Mucosa of descending colon (tissue), 3 donors: ENCODE results near the gene SLC9A9. TPM values are rescaled to one million over a fixed set of nuclear protein-coding genes. Genes with fewer than 3 reads are reported as not detected.

ENCODE experiments used
- ATAC-seq: fragments of 200-7000 bp; cut with Tn5 transposase; one replicate; pipeline ENCODE4 v1.9.1; 2020; ENCODE audit warnings: mild to moderate bottlenecking, moderate library complexity
- DNase-seq, 3 donors: peaks; one replicate each; pipeline ENCODE4 v3.0.0-alpha.2; 2020
- H3K36me3 ChIP-seq: fragments of 200-600 bp; one replicate; pipeline ENCODE4 v1.8.0; 2021; ENCODE audit warnings: low read depth, mild to moderate bottlenecking
- H3K4me1 ChIP-seq: fragments of 200-600 bp; one replicate; pipeline ENCODE4 v1.8.0; 2021; ENCODE audit warnings: low read depth, mild to moderate bottlenecking
- H3K4me3 ChIP-seq: fragments of 200-600 bp; one replicate; pipeline ENCODE4 v1.8.0; 2021; ENCODE audit warnings: mild to moderate bottlenecking
- H3K9me3 ChIP-seq: fragments of 200-600 bp; one replicate; pipeline ENCODE4 v1.8.0; 2021; ENCODE audit warnings: mild to moderate bottlenecking
- intact Hi-C, 2 donors: fragments of 100-400 bp; cut with DNase I in 1 of 2; cut with micrococcal nuclease in 1 of 2; formaldehyde crosslinking; loops; one replicate each; pipeline versions ENCODE4 v1.11.0 to v1.11.1; 2022; cut with DNase I, micrococcal nuclease
- total RNA-seq, 3 donors: library from RNA; stranded (reverse); fragmentation: NEBNext Ultra II Directional in 2 of 3; extraction: Animal tissue kit (Norgen Biotek cat#: 25700) in 2 of 3; gene quantifications; one replicate each; pipeline versions ENCODE4 v1.2.1 to v1.2.4, GENCODE V29; 2021 to 2023
- TF ChIP-seq, protein P1 (sequence below): fragments of 200-600 bp; IDR thresholded peaks from one replicate; pipeline ENCODE4 v1.8.0; 2022; ENCODE audit warnings: antibody characterized with exemption, mild to moderate bottlenecking
- donor health status: DM: no; HTN: no; CAD: no; lungs with moderate emphysema.
- donor health status: DM: no; HTN: no; CAD: no.
- donor health status: DM: no; HTN: yes; CAD: no.

SLC9A9 gene
- total RNA-seq, 3 donors from 2014 or later, result 3.2 to 18.2 (median 6.8) TPM

- no peak for ATAC-seq
- intact Hi-C loops, result no loop called here
Observed at GRCh38 chr3:143865302-143865701, 17.0 kb upstream of the SLC9A9 start.

DNA sequence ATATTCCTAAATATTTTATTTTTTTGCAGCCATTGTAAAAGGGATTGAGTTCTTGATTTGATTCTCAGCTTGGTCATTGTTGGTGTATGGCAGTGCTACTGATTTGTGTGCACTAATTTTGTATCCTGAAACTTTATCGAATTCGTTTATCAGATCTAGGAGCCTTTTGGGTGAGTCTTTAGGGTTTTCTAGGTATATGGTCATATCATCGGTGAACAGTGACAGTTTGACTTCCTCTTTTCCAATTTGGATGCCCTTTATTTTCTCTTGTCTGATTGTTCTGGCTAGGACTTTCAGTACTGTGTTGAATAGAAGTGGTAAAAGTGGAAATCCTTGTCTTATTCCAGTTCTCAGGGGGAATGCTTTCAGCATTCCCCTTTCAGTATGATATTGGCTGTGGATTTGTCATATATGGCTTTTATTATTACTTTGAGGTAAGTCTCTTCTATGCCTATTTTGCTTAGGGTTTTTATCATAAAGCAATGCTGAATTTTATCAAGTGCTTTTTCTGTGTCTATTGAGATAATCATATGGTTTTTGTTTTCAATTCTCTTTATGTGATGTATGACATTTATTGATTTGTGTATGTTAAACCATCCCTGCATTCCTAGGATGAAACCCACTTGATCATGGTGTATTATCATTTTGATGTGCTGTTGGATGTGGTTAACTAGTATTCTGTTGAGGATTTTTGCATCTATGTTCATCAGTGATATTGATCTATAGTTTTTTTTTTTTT lies 11.4 kb upstream of the SLC9A9 start:
- ATAC-seq, result no peak

More at GRCh38 chr3:143865302-143865701, 17.0 kb upstream of the SLC9A9 start:
- TF ChIP-seq, protein P1, sequence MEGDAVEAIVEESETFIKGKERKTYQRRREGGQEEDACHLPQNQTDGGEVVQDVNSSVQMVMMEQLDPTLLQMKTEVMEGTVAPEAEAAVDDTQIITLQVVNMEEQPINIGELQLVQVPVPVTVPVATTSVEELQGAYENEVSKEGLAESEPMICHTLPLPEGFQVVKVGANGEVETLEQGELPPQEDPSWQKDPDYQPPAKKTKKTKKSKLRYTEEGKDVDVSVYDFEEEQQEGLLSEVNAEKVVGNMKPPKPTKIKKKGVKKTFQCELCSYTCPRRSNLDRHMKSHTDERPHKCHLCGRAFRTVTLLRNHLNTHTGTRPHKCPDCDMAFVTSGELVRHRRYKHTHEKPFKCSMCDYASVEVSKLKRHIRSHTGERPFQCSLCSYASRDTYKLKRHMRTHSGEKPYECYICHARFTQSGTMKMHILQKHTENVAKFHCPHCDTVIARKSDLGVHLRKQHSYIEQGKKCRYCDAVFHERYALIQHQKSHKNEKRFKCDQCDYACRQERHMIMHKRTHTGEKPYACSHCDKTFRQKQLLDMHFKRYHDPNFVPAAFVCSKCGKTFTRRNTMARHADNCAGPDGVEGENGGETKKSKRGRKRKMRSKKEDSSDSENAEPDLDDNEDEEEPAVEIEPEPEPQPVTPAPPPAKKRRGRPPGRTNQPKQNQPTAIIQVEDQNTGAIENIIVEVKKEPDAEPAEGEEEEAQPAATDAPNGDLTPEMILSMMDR, result no peak
- H3K9me3 ChIP-seq, result no peaks in the 10 kb centered on the region
- no peak for DNase-seq
- H3K36me3 ChIP-seq, result no peaks in the 10 kb centered on the region
- H3K4me1 ChIP-seq, result no peaks in the 10 kb centered on the region
- no peak overlapping the region for H3K4me3 ChIP-seq

GRCh38 chr3:143856252-143856970 lies 8.1 kb upstream of the SLC9A9 start:
- Histone ChIP-seq H3K36me3 (no peaks in the 10 kb centered on the region), H3K9me3 (no peaks in the 10 kb centered on the region), H3K4me1 (no peaks in the 10 kb centered on the region), H3K4me3 (no peak overlapping the region)
- TF ChIP-seq, protein P1, result no peak
- no peak for DNase-seq
- intact Hi-C loops, result no loop called here
- no peak for ATAC-seq

More for the DNA sequence above, 11.4 kb upstream of the SLC9A9 start:
- TF ChIP-seq, protein P1, result no peak
- H3K4me1 ChIP-seq, result no peaks in the 10 kb centered on the region
- intact Hi-C loops, result no loop called here
- DNase-seq, result no peak
- H3K36me3 ChIP-seq, result no peaks in the 10 kb centered on the region
- no peaks in the 10 kb centered on the region for H3K9me3 ChIP-seq
- no peak overlapping the region for H3K4me3 ChIP-seq

DNA sequence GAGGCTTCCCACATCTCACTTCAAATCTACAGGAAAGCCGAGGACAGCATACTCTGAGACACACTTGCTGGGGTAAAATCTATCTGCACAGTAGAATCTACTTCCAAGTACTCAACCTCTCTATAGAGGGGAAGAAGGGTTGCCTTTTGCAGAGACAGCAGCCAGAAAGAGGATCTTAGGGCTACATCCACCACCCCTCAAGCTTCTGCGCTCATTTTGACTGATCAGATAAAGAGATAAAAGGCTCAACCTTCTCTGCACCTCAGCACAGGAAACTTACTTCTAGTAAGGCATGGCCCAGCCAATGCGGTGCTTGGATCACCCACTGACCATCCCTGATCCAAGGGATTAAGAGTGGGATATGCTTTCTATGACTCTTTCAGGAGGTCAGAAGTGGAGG lies 6.9 kb upstream of the SLC9A9 start:
- ATAC-seq (no peak), DNase-seq (no peak)
- Histone ChIP-seq H3K4me1 (no peaks in the 10 kb centered on the region), H3K36me3 (no peaks in the 10 kb centered on the region), H3K4me3 (no peak overlapping the region), H3K9me3 (no peaks in the 10 kb centered on the region)
- TF ChIP-seq, protein P1, result no peak
- intact Hi-C loops, result no loop called here

DNA sequence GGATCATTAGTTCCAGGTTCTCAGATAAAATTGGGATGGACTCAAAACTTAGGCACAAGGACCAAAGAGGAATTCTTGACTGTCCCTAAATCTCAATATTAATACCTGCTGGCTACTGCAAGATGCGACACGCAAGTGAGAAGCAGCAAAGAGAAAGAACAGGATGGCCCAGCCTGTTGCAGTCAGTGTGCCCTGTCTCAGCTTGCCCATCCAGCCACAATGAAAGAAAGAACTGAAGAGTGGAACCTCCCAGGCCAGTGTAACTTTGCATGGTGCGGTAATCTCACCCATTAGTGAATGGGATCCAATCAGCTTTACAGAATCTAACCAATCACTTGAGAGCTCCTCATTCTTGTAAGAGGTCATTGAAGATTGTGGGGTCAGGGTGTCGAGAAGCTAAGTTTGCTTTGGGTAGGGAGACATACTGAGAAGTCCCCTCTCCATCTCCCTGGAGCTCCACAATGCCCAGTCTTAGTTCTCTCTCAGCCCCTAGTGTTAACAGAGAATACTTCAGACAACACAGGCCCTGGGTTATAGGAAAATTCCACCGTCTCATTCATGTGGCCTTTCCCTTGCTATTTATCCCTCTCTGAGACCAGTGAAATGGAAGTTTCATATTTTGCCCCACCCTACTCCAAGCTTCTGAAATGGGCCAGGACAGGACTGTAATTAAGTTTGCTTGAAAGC lies 3.2 kb upstream of the SLC9A9 start:
- intact Hi-C loops, result no loop called here
- TF ChIP-seq, protein P1, result no peak
- H3K9me3 ChIP-seq, result no peaks in the 10 kb centered on the region
- H3K36me3 ChIP-seq, result no peaks in the 10 kb centered on the region
- no peak overlapping the region for H3K4me3 ChIP-seq
- DNase-seq (no peak), ATAC-seq (no peak)
- H3K4me1 ChIP-seq, result no peaks in the 10 kb centered on the region
